HG03575 (cell line): ENCODE data around the gene CBLL2.

Experiments used
- ATAC-seq: cut with Tn5 transposase; IDR thresholded peaks from one replicate; pipeline ENCODE4 v1.9.1; 2021; ENCODE audit not compliant: unreplicated experiment, insufficient number of reproducible peaks, low FRiP score; ENCODE audit errors: extremely low read depth

The CBLL2 gene

DNA sequence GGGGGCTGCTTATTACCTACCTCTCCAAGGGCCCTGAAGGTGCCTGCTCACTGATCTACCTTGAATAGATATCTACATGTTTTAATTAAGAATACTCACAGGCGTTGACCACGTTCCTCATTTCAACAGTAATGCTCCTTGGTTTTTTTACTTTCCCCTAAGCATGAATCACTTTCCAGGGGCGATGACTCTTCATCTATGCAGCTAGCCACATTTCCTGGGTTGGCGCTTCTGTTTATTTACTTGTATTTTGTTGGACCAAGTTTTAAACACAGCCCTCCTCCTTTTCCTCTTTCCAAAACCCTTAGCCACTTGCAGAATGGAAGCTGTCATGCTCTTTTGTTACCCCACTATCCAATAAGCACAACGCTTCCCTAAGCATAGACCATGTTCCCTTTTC, 50.8 kb downstream of the CBLL2 start:
- no peak for ATAC-seq
